HCT116 (cell line): ENCODE data around the gene AMY1B. TPM values are rescaled to one million over a fixed set of nuclear protein-coding genes. Genes with fewer than 3 reads are reported as not detected.
"Not testable (repeated sequence)": the region's sequence is repeated elsewhere in the genome, so short reads cannot be mapped to it uniquely, and the experiment has no call there.

Experiments used
- ATAC-seq: fragments of 200-7000 bp; cut with Tn5 transposase; 2 replicates; pipeline ENCODE4 v1.9.1; 2020; ENCODE audit warnings: mild to moderate bottlenecking, moderate library complexity
- BruUV-seq: library from RNA; stranded (reverse); fragments of 400-500 nt; replicated peaks from 2 replicates; lab custom pipeline; 2021; lab: Mats Ljungman, UMichigan
- CTCF ChIA-PET: fragments of 300-600 bp; sonication (Branson Sonifier 250); formaldehyde crosslinking; loops from one replicate; lab custom pipeline; 2021; ENCODE audit warnings: antibody characterized with exemption; lab: Charles Lee
- POLR2A ChIA-PET: fragments of 300-600, 350-600 bp; sonication (Branson Sonifier 250); formaldehyde crosslinking; loops from one replicate; lab custom pipeline; 2021; ENCODE audit warnings: antibody characterized with exemption; lab: Charles Lee
- RAD21 ChIA-PET, 2 experiments: fragments of 300-600 bp; sonication (Branson Sonifier 250); formaldehyde crosslinking; loops; one replicate each; lab custom pipeline; 2023; ENCODE audit warnings: low total read pairs in 2 of 2; ENCODE audit not compliant: uncharacterized antibody in 2 of 2, unreplicated experiment in 2 of 2, low non-redundant PET in 1 of 2; lab: Charles Lee
- DNase-seq: peaks from one replicate; pipeline ENCODE4 v3.0.0-alpha.2; 2010; ENCODE audit warnings: low read depth, low spot score
- H2AFZ ChIP-seq: fragments of 200-600 bp; shearing (Covaris generic), sonication (generic); 2 replicates; pipeline ENCODE4 v1.6.1; 2017; ENCODE audit warnings: low read depth, mixed run types, mixed read lengths, antibody characterized with exemption, low read length; ENCODE audit not compliant: poor library complexity, severe bottlenecking
- H3K27ac ChIP-seq: 2 replicates; pipeline ENCODE4 v1.5.1; 2012; ENCODE audit warnings: low read depth, low read length
- H3K27me3 ChIP-seq: fragments of 200-600 bp; sonication (generic); 2 replicates; pipeline ENCODE4 v1.6.1; 2016; ENCODE audit warnings: mixed run types, low read length, mixed read lengths; ENCODE audit not compliant: insufficient read depth
- H3K36me3 ChIP-seq, 2 experiments: fragments of 200-500 bp in 1 of 2; fragments of 200-600 bp in 1 of 2; sonication (Bioruptor generic) in 1 of 2; sonication (generic) in 1 of 2; 2 replicates each; pipeline versions ENCODE4 v1.5.1 to v1.6.1; 2014 to 2016; ENCODE audit warnings: low read length in 2 of 2, inconsistent platforms in 1 of 2, mixed read lengths in 1 of 2, mixed run types in 1 of 2; ENCODE audit not compliant: insufficient read depth in 2 of 2, control insufficient read depth in 1 of 2
- H3K4me1 ChIP-seq, 2 experiments: fragments of 200-600 bp in 1 of 2; sonication (generic) in 1 of 2; 2 replicates each; pipeline versions ENCODE4 v1.5.1 to v1.6.1; 2012 to 2017; ENCODE audit warnings: low read length in 2 of 2, inconsistent platforms in 1 of 2, mild to moderate bottlenecking in 1 of 2, mixed read lengths in 1 of 2, mixed run types in 1 of 2, moderate library complexity in 1 of 2; ENCODE audit not compliant: insufficient read depth in 2 of 2, control insufficient read depth in 1 of 2
- H3K4me2 ChIP-seq: fragments of 200-600 bp; sonication (generic); 2 replicates; pipeline ENCODE4 v1.6.1; 2017; ENCODE audit warnings: mixed run types, low read length, mixed read lengths
- H3K4me3 ChIP-seq, 2 experiments: fragments of 200-600 bp in 1 of 2; sonication (generic) in 1 of 2; replicated peaks in 1 of 2; 2 replicates each; pipeline ENCODE4 v1.5.1; 2011 to 2016; ENCODE audit warnings: low read length in 2 of 2, control low read depth in 1 of 2, low read depth in 1 of 2, mild to moderate bottlenecking in 1 of 2, mixed read lengths in 1 of 2, mixed run types in 1 of 2
- H3K79me2 ChIP-seq: fragments of 200-600 bp; sonication (generic); 2 replicates; pipeline ENCODE4 v1.6.1; 2017; ENCODE audit warnings: mild to moderate bottlenecking, mixed run types, low read length, moderate library complexity, mixed read lengths; ENCODE audit not compliant: insufficient read depth
- H3K9ac ChIP-seq: fragments of 200-600 bp; sonication (generic); 2 replicates; pipeline ENCODE4 v1.6.1; 2016; ENCODE audit warnings: low read length, mixed read lengths
- H3K9me2 ChIP-seq: fragments of 200-600 bp; sonication (generic), shearing (Covaris generic); 2 replicates; pipeline ENCODE4 v1.6.1; 2017; ENCODE audit warnings: mixed run types, mild to moderate bottlenecking, moderate library complexity; ENCODE audit not compliant: insufficient read depth
- H3K9me3 ChIP-seq, 2 experiments: fragments of 200-500 bp in 1 of 2; fragments of 200-600 bp in 1 of 2; sonication (Bioruptor generic) in 1 of 2; sonication (generic) in 1 of 2; 2 replicates each; pipeline ENCODE4 v1.6.1; 2014 to 2017; ENCODE audit warnings: low read length in 2 of 2, mixed read lengths in 2 of 2, inconsistent platforms in 1 of 2, low read depth in 1 of 2, mild to moderate bottlenecking in 1 of 2, mixed run types in 1 of 2, moderate library complexity in 1 of 2; ENCODE audit not compliant: control insufficient read depth in 1 of 2, insufficient read depth in 1 of 2
- H4K20me1 ChIP-seq: fragments of 200-600 bp; sonication (generic), shearing (Covaris generic); 2 replicates; pipeline ENCODE4 v1.6.1; 2017; ENCODE audit warnings: mixed run types, mild to moderate bottlenecking, moderate library complexity; ENCODE audit not compliant: insufficient read depth
- intact Hi-C: fragments of 100-400 bp; cut with micrococcal nuclease; formaldehyde crosslinking; loops from 2 replicates; pipeline ENCODE4 v1.10.0; 2022
- total RNA-seq: library from RNA; stranded (reverse); gene quantifications from one replicate; pipeline ENCODE4 v1.2.1, GENCODE V29; 2021; ENCODE audit not compliant: unreplicated experiment

The AMY1B gene
- total RNA-seq, 1 experiment from 2014 or later, result not detected

GRCh38 chr1:103641194-103641593 lies 54.8 kb downstream of the AMY1B start:
- H2AFZ ChIP-seq, H3K9ac ChIP-seq, H3K27ac ChIP-seq, H3K9me2 ChIP-seq, H3K79me2 ChIP-seq, H3K36me3 ChIP-seq, H3K9me3 ChIP-seq, H3K27me3 ChIP-seq, RAD21 ChIA-PET, H4K20me1 ChIP-seq, ATAC-seq, intact Hi-C loops, POLR2A ChIA-PET, DNase-seq, H3K4me1 ChIP-seq, H3K4me2 ChIP-seq, CTCF ChIA-PET, BruUV-seq, H3K4me3 ChIP-seq: not testable (repeated sequence)

Other genes with a start within 250 kb of the AMY1B start
- gene RNPC3, start 170.5 kb downstream of the AMY1B start, total RNA-seq, result 11.1 TPM
- gene AMY2B, start 124.6 kb downstream of the AMY1B start, total RNA-seq, result 2.6 TPM
- gene AMY2A, start 78.8 kb downstream of the AMY1B start, total RNA-seq, result 0.42 TPM
- not detected for gene AMY1A, start 40.5 kb downstream of the AMY1B start, total RNA-seq
- not detected for gene AMY1C, start 53.7 kb upstream of the AMY1B start, total RNA-seq